ENCODE results near the gene SNRPA1.

Gene SNRPA1

DNA sequence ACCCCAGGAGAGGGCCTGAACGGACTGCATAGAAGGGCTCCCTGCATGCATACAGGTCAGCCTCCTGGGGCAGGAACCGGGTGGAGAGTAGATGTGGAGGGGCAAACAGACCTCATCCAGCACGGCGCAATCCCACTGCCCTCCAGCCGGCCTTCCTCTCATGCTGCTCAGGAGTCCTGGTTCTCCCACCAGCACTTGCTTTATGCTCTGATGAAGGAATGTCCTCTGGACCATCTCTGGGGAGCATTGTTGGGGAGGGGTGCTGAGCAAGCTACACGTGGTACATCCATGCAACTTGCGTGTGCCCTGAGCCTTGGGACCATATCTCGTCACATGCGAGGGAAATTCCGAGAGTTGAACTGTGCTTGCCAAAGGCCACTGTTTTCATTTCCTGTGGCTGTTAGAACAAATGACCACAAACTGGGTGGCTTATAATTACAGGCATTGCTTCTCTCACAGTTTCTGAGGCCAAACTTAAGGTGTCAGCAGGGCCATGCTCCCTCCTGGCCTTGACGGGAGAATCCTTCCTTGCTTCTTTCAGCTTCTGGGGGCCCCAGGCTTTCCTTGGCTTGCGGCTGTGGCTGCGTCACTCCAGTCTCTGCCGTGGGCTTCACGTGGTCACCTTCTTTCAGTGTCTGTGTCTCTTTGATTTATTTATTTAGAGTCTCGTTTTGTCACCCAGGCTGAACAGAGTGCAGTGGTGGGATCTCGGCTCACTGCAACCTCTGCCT lies 30.0 kb downstream of the SNRPA1 start:
- in situ Hi-C loops (cut with HindIII; ENCODE audit: low sequenced_read_pairs) = no loop called here

DNA sequence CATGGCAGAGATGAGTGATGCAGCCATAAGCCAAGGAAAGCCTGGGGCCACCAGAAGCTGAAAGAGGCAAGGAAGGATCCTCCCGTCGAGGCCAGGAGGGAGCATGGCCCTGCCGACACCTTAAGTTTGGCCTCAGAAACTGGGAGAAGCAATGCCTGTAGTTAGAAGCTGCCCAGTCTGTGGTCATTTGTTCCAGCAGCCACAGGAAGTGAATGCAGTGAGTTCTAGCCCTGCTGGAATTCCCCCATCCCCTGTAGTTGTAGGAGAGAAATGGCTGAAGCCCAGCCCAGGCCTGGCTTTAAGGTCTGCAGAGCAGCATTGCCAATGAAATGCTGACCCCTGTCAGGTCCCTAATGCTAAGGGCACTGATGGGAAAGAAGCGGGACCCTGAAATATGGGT lies 31.0 kb downstream of the SNRPA1 start:
- in situ Hi-C loops (cut with HindIII; ENCODE audit: low sequenced_read_pairs) = no loop called here

DNA sequence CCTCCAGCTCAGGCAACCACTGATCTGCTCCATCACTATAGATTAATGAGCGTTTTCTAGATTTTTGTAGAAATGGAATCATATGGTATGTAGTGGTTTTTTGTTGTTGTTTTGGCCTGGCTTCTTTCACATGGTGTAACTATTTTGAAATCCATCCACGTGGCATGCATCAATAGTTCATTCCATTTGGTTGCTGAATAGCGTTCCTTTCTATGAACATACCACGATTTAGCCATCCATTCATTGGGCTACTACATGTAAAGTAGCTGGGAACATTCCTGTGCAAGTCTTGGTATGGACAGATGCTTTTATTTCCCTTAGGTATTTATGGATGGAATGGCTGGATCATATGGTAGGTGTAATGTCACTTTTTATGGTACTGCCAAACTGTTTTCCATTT lies 32.5 kb downstream of the SNRPA1 start:
- in situ Hi-C loops (cut with HindIII; ENCODE audit: low sequenced_read_pairs) = no loop called here

DNA sequence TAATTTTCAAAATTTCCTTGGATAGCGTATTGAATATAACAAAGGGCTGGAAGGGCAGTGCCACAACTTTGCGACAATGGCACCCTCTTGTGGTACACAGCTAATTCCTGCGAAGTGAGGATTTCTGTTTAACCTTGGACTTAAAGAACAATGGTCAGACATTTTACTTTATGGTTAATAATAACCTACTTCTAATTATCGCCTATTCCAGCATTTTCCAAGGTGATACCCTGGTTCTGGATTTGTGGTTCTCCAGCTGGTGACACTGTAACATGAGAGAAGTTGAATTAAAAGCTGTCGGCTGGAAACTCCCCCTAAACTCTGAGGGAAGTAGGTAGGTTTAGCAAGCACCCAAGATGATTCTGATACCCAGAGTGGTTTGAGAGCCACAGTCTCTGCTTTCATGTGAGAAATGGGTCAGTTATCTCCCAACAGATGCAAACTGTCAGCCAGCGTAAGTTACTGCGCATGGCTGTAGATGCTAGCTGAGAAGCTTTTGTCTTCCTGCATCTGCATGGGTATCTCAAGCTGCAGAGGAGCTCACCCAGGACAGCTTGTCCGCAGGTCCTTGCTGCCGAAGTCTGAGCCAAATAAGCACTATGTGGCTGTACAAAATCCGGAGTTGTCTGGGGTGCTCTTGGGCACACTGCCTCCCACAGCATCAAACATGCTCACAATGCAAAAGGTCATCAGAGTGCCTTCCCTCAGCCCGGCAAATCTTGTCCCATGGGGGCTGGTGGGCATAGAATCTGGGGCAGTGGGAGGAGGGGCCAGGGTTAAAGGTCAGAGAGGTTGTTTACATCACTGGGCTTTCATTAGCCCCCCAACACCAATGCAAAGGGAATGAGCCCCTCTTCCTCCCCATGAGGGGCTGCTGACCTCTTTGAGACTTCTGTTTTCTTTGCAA lies 36.6 kb downstream of the SNRPA1 start:
- in situ Hi-C loops (cut with HindIII; ENCODE audit: low sequenced_read_pairs) = no loop called here

DNA sequence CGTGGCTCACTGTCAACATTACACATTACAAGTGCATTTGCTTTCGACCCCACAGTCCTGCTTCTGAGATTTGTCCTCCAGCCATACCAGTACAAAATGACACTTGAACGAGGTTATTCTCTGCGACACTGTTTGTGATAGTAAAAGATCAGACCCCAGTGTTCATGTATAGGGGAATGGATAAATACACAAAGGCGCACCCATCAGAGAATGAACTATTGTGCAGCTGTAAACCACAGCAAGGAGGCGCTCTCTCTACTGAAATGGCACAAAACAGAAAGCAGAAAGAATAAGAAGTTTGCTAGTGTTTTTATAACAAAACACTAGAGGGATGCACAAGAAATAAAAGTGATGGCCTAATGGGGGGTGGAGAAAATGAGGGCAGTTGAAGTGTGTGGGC lies 38.3 kb downstream of the SNRPA1 start:
- in situ Hi-C loops (cut with HindIII; ENCODE audit: low sequenced_read_pairs) = no loop called here

DNA sequence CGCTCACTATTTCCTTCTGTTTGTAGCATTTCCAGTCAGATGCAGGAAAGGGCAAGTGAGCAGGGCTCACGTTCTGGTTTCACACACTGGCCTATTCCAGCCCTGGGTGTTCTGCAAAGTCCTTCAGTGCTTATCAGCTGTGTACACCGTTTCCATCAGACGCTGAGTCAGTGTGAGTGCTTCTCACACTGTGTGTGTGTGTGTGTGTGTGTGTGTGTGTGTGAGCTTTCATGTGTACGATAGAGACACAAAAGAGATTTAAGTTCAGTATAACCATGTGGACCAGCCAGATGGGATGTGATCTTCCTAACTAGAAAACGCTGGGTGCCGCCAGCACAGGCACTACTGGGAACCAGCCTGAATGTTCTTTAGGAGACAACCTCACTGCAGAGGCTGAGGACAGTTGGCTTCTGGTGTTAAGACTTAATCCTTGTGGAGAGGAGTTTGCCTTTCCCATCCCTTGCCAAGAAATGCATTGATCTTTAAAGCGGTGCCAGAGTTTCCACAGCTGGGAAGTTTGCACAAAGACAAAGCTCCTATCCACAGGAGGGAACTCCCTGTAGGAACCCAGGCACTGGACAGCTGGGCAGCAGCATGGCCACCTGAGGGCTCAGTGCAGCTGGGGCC lies 39.3 kb downstream of the SNRPA1 start:
- in situ Hi-C loops (cut with HindIII; ENCODE audit: low sequenced_read_pairs) = no loop called here

DNA sequence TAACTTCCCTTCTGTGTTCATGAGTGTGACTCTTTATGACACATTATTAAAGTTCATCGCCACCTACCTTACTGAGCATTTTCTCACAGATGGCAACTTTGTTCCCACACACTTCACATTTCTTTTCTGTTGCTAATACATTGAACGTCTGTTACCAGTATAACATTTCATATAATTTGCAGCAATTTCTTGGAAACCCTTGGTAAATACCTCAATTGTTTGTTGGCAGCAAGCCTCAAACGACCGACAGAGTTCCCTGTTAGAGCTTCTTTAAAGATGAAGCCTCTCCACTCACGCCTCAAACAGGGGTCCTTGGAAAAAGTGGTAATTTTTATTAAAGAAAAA lies 40.0 kb downstream of the SNRPA1 start:
- in situ Hi-C loops (cut with HindIII; ENCODE audit: low sequenced_read_pairs) = no loop called here

DNA sequence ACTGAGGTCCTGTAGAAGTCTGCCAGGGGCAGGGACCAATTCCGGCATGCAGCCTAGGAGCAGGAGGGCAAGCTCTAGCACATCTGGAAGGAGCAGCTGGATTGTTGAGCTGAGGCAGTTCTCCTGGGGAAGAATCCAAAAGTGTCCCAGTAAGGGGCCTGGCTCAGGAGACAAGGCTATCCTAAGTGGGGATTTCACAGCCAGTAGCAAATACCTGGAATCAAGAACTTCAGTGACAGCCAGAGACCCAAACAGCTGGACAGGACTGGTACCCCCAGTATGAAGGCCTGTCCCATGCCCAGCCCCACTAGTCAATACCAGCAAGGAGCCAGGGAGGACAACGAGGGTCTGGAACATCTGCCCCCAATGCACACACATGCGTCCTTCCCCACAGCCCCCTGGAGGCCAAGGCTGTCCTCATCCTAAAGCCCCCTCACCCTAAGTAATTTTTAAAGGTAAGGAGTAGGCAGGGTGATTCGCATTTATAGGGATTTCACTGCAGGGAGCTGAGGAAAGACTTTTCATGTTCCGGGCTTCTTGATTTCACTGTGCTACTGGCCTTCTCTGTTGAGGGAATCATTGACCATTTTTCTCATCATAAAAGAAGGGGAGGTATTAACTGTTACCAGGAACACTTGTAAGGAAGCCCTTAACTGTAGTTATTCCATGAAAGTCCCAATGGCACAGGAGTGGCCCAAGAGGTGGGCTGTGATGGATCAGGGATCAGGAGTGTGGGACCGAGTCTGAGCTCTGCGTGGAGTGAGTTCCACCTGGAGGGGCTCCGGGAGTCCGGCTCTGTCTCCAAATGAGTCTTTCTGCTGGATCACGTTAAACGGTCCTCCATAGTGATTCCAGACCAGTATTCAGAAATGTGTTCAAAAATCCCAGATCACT lies 40.6 kb downstream of the SNRPA1 start:
- in situ Hi-C loops (cut with HindIII; ENCODE audit: low sequenced_read_pairs) = no loop called here

DNA sequence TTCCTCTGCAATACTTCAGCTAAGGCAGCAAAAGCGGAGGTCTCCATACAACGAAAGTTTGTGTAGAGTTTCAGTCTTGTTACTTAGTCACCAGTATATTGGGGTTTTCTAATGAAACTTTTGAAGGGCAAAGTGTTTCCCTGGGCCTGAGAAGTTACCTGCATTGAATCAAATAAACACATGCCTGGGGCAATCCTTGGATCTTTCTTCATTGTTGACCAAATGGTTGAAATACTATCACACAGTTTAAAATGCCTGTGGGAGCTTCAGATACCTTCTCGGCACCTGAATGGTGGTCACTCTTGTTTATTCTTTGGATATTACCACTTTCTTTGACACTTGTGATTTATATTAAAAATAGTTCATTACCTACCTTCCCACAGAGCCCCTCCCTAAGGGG lies 42.2 kb downstream of the SNRPA1 start:
- in situ Hi-C loops (cut with HindIII; ENCODE audit: low sequenced_read_pairs) = no loop called here

DNA sequence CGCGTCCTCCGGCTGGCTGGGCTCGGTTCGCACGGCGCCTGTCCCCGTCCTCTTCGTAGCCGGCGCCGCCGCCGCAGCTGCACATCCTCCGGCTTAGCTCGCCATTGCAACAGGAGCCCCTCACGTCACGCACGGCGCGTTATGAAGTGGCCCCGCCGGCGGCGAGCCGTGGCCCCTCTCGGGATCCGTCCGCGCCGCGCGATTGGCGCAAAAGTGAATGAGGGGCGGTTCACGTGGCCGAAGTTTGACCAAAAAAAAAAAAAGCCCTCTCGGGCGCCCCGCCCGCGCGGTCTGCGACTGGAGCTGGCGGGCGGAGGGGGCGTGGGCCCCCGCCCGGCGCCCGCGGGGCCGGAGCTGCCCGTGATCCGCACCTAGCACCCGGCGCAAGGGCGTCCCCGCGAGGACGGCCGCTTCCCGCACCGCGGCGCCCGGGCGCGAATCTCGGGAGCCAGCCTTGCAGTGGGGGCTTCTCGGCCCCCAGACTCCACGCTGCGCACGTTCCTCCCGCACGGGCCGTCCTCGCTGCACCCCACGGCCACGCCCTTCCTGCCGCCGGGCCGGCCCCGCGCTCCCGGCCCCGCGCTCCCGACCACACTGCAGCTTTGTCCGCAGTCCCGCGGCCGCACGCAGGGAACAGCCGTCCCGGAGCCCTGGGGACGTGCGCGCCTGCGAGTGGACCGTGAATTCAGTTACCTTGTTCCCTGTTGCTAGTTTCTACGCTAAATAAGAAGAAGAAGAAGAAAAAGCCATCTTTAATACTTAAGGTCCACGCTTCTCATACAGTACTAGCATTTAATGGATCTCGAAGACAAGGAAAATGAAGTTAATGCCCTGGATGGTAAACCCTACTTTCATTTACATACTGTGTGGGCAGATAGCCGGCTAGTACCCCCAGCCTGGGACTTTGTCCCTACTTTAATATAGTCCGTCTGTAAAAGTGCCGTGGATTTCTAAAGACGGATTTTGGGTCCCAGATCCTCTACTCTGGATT lies 42.9 kb downstream of the SNRPA1 start, which contains the start of gene CHSY1:
Gene CHSY1, minus strand, starts transcription at position 219 of the 991 bp plus-strand sequence. CDS start 592 bp downstream, outside the sequence.
- in situ Hi-C loops (cut with HindIII; ENCODE audit: low sequenced_read_pairs) = no loop called here

DNA sequence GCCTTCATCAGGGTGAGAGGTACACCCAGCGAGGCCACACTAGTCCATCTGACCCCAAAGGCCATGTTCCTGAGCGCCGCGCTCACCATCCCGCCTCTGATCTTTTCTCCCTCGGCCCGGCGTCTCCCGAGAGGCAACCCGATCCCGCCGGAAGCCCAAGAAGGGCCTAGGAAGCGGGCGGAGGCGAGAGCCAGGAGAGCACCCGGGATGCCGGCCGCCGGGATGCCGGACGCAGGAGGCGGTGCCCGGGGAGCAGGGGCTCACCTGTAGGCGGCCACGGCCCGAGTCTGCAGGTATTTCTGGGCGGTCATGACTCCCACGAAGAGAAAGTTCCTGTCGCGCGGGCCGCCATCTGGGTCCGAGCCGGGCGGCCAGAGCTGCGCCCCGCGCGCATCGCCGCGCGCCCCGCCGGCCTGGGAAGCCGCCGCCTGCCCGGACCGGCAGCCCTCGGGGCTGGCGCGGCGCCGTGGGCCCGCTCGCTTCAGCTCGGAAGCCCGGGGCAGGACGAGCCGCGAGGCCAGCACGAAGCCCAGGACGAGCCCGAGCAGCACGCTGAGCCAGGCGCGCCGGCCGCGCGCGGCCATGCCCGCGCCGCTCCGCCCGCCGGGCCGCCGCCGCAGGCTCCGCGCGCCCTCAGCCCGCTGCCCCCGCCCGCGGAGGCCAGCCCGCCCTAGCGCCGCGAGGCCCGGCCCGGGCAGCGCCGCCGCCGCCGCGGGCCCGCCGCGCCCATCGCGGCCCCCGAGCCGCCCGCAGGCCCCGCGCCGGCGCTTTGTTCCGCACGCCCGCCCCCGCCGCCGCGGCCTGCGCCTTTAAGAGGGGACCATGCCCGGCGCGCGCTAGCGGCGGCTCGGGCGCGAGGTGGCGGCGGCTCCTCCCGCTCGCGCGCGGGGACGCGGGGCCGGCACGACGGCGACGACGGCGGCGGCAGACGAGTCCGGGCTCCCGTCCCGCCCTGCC lies 43.9 kb downstream of the SNRPA1 start:
- in situ Hi-C loops (cut with HindIII; ENCODE audit: low sequenced_read_pairs) = no loop called here

DNA sequence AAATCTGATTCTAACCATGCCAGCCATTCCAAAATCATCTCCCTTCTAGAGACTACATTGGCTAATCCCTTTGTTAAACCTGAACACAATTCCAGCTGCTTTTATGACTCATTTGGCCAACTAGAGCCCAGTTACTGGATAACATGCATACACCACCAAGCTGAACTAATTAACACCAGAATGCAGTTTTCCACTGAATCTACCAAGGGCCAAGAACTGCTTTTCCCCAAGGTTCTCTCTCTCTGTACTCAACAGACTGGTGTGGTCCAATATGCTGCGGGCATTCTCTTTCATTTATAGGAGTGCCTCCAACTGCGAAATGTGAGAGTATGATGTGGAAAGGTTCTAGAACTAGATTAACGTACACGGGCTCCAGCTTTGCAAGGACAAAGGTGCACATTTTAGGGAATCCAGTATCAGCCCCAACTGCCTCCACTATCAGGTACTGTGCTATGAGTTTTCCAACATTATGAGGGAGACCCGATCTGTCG lies 44.7 kb downstream of the SNRPA1 start:
- in situ Hi-C loops (cut with HindIII; ENCODE audit: low sequenced_read_pairs) = no loop called here

DNA sequence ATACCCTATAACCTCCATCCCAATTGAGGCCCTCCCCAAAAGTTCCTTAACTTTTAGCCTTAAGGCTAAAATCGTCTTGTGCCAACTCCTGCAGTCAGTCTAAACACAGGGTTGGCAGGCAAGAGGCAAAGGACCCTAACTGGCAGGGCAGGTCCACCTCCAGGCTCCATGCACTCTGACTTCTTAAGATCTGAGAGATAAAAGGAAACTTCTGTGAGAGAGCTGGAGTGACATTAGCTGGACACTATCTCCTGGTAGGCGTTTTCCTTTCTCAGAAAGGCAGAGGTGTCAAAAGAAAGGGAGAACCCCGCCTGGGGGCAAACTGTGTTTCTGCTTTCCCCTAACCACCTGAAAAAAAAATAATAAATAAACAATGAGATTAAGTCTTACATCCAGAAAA lies 46.8 kb downstream of the SNRPA1 start:
- in situ Hi-C loops (cut with HindIII; ENCODE audit: low sequenced_read_pairs) = no loop called here

DNA sequence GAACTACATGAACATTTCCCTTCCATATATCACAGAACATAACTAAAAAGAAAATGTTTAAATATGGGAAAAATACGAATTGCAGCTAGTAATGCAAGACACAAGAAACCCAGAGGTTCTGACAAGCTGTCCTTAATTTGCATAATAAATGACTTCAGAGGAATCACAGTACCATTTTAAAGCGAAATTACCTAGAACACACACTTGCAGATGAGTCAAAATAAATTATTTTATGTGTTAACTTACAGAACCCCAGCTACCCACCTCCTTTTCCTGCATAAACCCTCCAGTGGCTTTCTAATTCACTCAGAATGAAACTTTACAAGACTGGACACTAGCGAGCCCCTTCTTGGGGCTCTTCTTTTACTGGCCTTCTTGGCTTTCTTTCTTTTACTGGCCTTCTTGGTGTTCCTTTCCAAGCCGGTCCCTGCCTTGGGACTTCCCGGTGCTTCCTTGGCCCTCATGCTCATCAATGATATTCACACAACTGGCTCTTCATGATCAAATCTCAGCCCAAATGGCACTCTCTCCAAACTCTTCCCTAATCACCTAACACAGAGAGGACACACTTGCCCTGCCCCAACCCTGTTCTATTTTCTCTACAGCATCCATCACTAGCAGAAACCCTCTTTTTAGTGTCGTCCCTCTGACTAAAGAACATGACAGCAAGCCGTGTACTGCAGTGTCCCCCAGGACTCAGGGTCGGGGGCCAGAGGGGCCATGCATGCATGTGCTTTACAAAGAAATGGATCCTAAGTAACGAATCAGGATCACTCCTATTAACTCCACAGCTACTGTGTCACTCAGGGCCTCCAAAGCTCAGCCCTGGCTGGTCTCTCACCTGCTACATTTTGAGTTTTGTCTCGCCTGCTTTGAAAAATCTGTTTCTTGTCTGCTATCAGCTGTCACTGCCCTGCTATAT lies 48.0 kb downstream of the SNRPA1 start:
- in situ Hi-C loops (cut with HindIII; ENCODE audit: low sequenced_read_pairs) = no loop called here

DNA sequence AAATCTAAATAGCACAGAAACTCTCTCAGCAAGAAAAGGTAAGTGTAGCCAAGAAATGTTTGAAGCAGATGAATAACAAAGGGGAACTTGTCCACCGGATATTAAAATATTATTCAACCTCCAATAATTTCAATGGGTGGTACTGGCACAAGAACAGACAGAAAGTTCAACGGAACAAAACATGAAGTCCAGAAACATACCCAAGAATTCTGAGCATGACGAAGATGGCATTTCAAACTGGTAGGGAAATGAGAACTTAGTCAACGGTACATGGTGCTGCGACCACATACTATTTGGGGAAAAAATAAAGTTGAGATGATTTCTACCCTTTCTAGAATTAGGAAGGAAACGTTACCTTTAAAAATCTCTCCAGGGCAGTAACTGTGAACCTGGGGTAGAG lies 48.7 kb downstream of the SNRPA1 start:
- in situ Hi-C loops (cut with HindIII; ENCODE audit: low sequenced_read_pairs) = no loop called here

DNA sequence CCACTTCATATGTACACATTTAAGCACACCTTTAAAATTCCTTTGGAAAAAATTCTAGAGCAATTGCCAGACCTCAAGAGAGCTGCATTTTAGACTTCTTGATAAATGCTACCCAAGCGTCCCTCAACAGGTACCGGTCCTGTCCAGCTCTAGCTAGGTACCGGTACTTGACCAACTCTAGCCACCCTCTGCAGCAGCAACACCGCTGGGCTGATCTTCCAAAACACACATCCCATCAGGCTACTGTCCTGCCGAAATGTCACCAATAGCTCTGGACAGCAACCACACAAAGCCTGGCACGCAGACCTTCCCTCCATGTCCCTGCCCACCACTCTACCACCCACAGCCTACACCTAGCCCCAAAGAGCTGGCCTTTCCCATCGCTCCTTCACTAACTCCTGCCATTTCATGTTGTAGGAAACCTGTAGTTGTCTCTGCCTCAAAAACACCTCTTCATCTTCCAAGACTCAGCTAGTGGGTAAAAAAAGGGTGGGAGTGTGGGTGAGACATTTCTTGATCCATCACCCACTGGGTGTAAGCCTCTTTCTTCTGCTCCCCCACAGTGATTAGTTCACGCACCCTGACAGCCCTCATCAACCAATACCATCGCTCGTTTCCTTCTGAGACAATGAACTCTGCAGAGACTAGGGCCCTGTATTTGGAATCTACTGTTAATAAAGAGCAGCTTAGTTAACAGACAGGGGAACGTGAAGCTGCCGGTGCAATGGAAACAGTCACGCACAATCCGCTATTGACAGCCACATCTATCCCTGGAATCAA lies 50.0 kb downstream of the SNRPA1 start:
- in situ Hi-C loops (cut with HindIII; ENCODE audit: low sequenced_read_pairs) = loop anchor here (5.0 kb wide), 2 partner anchors 38 to 153 kb away; no protein-coding TSS in a partner anchor
